ENCODE measurements around the gene CDKL1. TPM values are rescaled to one million over a fixed set of nuclear protein-coding genes. Genes with fewer than 3 reads are reported as not detected.

Gene CDKL1
- polyA plus RNA-seq, 2 of the 4 experiments (the other 2 are of a cell fraction), result 10.2 to 11.0 TPM

GRCh38 chr14:50425816-50426215, 29.1 kb upstream of the CDKL1 start (continued):
- TF ChIP-seq JUNB (IDR thresholded peaks at IDR 0.05) (no peak), NPAS2 (CRISPR knock-in tag; IDR thresholded peaks at IDR 0.05; ENCODE audit: borderline replicate concordance) (no peak), EHMT2 (IDR thresholded peaks at IDR 0.05; ENCODE audit: low read depth) (no peak)

- CTCF ChIA-PET, result interaction anchor here (1.1 to 1.4 kb wide), 2 partner anchors 80 to 103 kb away, joined by 3 read pairs; no protein-coding TSS in a partner anchor
- 94% methylated on average over 2 of the region's 2 CpGs for WGBS (ENCODE audit: missing lambda C conversion rate)
- no peak for ATAC-seq
- TF ChIP-seq EP300 (IDR thresholded peaks at IDR 0.05) (no peak), ZNF302 (CRISPR knock-in tag; IDR thresholded peaks at IDR 0.05) (no peak), EHMT2 (IDR thresholded peaks at IDR 0.05; ENCODE audit: low read depth) (no peak)
- Histone ChIP-seq H3K4me3 (no peak overlapping the region), H3K27ac (no peak overlapping the region), H3K4me1 (no peaks in the 10 kb centered on the region; the same call in 2 of the 3 replicates), H3K4me2 (no peak overlapping the region), H3K9me3 (no peaks in the 10 kb centered on the region)
- FAIRE-seq, result no peak
- no peak for DNase-seq (ENCODE audit: low read depth in 1 of 2, low spot score in 1 of 2)
- POLR2A ChIA-PET, result no interaction called here
These were observed 28.4 kb upstream of the CDKL1 start for GRCh38 chr14:50425105-50425504.

GRCh38 chr14:50423529-50423928, 26.8 kb upstream of the CDKL1 start:
- TF ChIP-seq CBX8 (IDR thresholded peaks at IDR 0.05) (no peak), ZC3H11A (IDR thresholded peaks at IDR 0.05) (no peak), BCL3 (IDR thresholded peaks at IDR 0.05) (no peak), SREBF2 (IDR thresholded peaks at IDR 0.05) (no peak), CBX2 (IDR thresholded peaks at IDR 0.05; ENCODE audit: borderline replicate concordance, low read depth) (no peak), HDAC2 (IDR thresholded peaks at IDR 0.05) (no peak), RAD21 (conservative IDR thresholded peaks at IDR 0.05 in 1 of 2, IDR thresholded peaks at IDR 0.05 in 1 of 2) (no peak), HEYL (CRISPR knock-in tag; IDR thresholded peaks at IDR 0.05) (no peak), KDM5A (IDR thresholded peaks at IDR 0.05) (no peak), HMGXB4 (CRISPR knock-in tag; IDR thresholded peaks at IDR 0.05; ENCODE audit: borderline replicate concordance) (no peak), NR3C1 (IDR thresholded peaks at IDR 0.05) (no peak), EP300 (IDR thresholded peaks at IDR 0.05) (no peak), RARB (CRISPR knock-in tag; IDR thresholded peaks at IDR 0.05) (no peak), JUNB (IDR thresholded peaks at IDR 0.05) (no peak), RCOR1 (IDR thresholded peaks at IDR 0.05; ENCODE audit: low read depth, low read length) (no peak), NFE2L2 (conservative IDR thresholded peaks at IDR 0.05; ENCODE audit: low read length) (no peak)
- no peak for DNase-seq (ENCODE audit: low read depth in 1 of 2, low spot score in 1 of 2)
- no peaks in the 10 kb centered on the region for H3K4me1 ChIP-seq
- no peak for FAIRE-seq
- ATAC-seq, result no peak
- no peak overlapping the region for H3K4me2 ChIP-seq
- no peaks in the 10 kb centered on the region for H3K9me3 ChIP-seq
- CTCF ChIA-PET, result interaction anchor here (2.0 kb wide), 1 partner anchor 102 kb away, joined by 7 read pairs; no protein-coding TSS in a partner anchor
- H3K4me3 ChIP-seq, result no peak overlapping the region
- H3K27ac ChIP-seq, result no peak overlapping the region
- POLR2A ChIA-PET, result no interaction called here
- WGBS (ENCODE audit: missing lambda C conversion rate), result 96% methylated on average over 3 of the region's 3 CpGs

DNA sequence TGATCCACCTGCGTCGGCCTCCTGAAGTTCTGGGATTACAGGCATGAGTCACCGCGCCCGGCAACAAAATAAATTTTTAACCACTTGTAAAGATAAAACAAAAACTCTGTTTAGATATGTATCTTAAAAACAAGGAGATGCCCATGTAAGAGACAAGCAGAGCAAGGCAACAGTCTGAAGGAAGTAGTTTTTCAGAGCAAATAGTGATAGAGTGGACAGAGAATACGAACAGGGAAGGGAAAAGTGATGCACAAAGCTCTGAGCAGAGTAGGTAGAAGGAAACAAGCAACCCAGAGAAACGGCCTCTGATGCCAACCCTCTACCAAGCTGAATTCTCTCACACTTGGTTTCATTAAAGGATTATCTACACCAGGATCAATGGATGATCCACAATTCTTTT, 24.8 kb upstream of the CDKL1 start:
- no peak for ATAC-seq
- FAIRE-seq, result no peak
- Histone ChIP-seq H3K4me2 (no peak overlapping the region), H3K4me3 (no peak overlapping the region), H3K4me1 (no peaks in the 10 kb centered on the region), H3K9me3 (no peaks in the 10 kb centered on the region), H3K27ac (no peak overlapping the region)
- ChIA-PET CTCF (interaction anchor here (0.6 to 0.7 kb wide), 3 partner anchors 10 to 104 kb away, joined by 3 read pairs; partner anchors contain the start of gene CDKL1), POLR2A (no interaction called here)
- 91% methylated on average over 7 of the region's 7 CpGs for WGBS (ENCODE audit: missing lambda C conversion rate)
- TF ChIP-seq FOSL2 (IDR thresholded peaks at IDR 0.05) (no peak), FOSL2 (CRISPR knock-in tag; IDR thresholded peaks at IDR 0.05) (0 out of 2 replicates have a peak, but pooled peaks have one; percentile 6), NFE2L2 (conservative IDR thresholded peaks at IDR 0.05; ENCODE audit: low read length) (no peak)
- no peak for DNase-seq (ENCODE audit: low read depth in 1 of 2, low spot score in 1 of 2)
